Stimulated activated memory B cell treated with anti-CD40 and anti-IgM and Interleukin-4, amounts not matched to agents 10 μg/mL and 1 μg/mL and 100 μg/mL, for 72 hours (primary cell): ENCODE measurements around the gene MTG1.
"Not testable (repeated sequence)": the region's sequence is repeated elsewhere in the genome, so short reads cannot be mapped to it uniquely, and the experiment has no call there.

Source experiments
- ATAC-seq: fragments of 150-1000 bp; cut with Tn5 transposase; 2 replicates; pipeline ENCODE4 v1.10.0; 2021
- H3K27ac Mint-ChIP-seq: one replicate; pipeline ENCODE4 v1.8.0; 2022; ENCODE audit warnings: mild to moderate bottlenecking, mixed read lengths
- H3K27me3 Mint-ChIP-seq: one replicate; pipeline ENCODE4 v1.8.0; 2022; ENCODE audit warnings: mixed read lengths
- H3K36me3 Mint-ChIP-seq: one replicate; pipeline ENCODE4 v1.8.0; 2022; ENCODE audit warnings: mixed read lengths
- H3K4me1 Mint-ChIP-seq: one replicate; pipeline ENCODE4 v1.8.0; 2022; ENCODE audit warnings: mixed read lengths
- H3K4me3 Mint-ChIP-seq: one replicate; pipeline ENCODE4 v1.8.0; 2022; ENCODE audit warnings: mild to moderate bottlenecking, moderate library complexity, mixed read lengths
- H3K9me3 Mint-ChIP-seq: one replicate; pipeline ENCODE4 v1.8.0; 2022; ENCODE audit warnings: mixed read lengths

The MTG1 gene

DNA sequence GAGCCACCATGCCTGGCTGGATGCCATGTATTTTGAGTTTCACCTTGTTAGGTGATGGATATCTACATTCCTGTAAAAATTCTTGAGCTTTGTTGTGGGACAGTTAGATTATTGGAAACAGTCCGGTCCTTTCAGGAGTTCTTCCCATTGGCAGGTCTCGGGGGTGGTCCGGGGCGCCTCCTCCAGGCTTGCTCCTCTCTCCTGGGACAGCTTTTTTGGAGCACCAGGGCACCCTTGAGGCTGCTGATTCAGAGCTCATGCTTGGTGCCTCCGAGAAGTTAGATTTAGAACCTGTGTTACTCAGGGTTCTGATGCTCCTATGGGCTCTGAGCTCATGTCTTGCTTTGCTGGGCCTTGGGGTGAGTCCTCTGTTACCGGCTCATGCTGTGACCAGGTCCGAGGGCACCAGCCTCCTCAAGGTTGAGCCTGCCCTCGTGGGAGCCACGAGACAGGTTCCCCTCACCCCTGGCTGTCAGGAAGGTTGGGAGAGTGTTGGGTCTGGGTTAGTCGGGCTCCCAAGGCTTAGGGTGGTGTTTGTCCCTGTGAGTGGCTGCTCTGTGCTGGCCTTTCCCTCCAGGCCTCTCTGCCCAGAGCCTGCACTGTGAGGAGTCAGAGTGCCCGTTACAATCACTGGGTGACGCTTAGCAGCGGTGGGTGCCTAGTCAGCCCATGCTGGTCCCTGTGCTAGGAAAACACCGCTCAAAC lies 24.5 kb downstream of the MTG1 start:
- Mint-ChIP-seq H3K27ac (no peak overlapping the region), H3K4me1 (peaks cover 20% of the 10 kb centered on the region), H3K27me3 (no peaks in the 10 kb centered on the region), H3K4me3 (no peak overlapping the region), H3K36me3 (peaks cover 47% of the 10 kb centered on the region), H3K9me3 (no peaks in the 10 kb centered on the region)
- no peak for ATAC-seq

DNA sequence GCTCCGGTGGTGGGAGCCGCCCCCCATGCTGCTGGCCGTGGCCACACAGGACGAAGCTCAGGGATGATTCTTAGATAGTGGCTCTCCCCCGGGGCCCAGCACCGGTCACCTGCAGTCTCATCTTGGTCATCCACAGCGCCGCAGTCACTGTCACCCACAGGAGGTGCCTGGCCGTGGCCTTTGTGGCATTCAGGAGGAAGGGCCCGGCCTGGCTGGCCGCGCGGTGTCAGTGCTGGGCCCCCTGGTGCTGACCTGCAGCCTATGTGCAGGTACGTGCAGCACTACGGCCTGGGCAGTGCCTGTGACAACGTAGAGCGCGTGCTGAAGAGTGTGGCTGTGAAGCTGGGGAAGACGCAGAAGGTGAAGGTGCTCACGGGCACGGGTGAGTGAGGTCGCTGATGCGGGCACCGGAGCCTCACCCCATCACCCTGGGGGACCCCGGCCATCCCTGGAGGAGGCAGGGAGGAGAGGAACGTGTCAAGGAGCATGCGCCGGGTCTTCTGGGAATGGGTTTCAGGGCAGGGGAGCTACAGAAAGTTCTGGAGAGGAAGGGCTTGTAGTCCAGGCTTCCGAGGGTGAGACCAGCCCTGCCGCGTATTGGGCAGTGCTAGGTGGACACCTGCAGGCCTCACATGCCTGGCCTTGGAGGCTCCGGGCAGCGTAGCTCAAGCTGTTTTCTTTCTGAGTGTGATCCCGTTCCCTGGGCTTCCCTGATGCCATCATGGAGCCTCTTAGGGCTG lies 25.4 kb downstream of the MTG1 start:
- Mint-ChIP-seq H3K27ac (no peak overlapping the region), H3K36me3 (peaks cover 41% of the 10 kb centered on the region), H3K27me3 (no peaks in the 10 kb centered on the region), H3K4me1 (peaks cover 24% of the 10 kb centered on the region), H3K4me3 (no peak overlapping the region), H3K9me3 (no peaks in the 10 kb centered on the region)
- no peak for ATAC-seq

DNA sequence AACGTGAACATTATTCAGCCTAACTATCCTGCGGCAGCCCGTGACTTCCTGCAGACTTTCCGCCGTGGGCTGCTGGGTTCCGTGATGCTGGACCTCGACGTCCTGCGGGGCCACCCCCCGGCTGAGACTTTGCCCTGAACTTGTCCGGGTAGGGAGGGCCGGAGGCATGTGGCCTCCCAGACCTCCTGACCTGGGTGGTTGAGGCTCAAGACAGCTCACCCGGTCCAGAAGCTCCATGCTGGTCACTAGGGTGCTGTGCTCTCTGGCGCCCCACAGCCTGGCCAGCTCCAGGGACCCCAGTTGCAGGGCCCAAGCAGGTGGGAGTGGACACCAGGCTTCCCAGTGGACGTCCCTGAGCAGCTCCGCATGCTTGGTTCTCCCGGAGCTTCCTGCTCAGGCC lies 26.1 kb downstream of the MTG1 start:
- ATAC-seq = no peak
- Mint-ChIP-seq H3K9me3 (no peaks in the 10 kb centered on the region), H3K36me3 (peaks cover 35% of the 10 kb centered on the region), H3K27ac (no peak overlapping the region), H3K27me3 (no peaks in the 10 kb centered on the region), H3K4me1 (peaks cover 24% of the 10 kb centered on the region), H3K4me3 (no peak overlapping the region)

DNA sequence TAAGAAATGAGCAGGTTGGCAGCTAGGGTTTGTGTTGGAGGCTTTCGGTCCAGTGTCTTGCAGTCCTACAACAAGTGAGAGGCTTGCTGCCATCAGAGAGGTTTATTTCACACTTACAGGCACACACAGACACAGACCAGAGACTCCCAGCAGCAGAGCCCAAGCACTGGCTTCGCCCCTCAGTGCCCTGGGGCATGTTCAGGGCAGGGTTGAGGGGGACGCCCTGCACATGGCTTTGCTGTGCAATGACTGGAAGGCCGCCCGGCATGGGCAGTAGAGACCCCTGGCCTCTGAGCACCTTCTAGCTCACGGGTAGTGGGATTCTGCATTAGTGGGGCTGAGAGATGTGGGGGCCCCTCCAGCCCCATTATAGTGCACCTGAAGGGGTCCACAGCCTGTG lies 26.6 kb downstream of the MTG1 start:
- peaks cover 29% of the 10 kb centered on the region for H3K36me3 Mint-ChIP-seq
- H3K9me3 Mint-ChIP-seq = no peaks in the 10 kb centered on the region
- H3K27me3 Mint-ChIP-seq = no peaks in the 10 kb centered on the region
- no peak for ATAC-seq
- H3K4me3 Mint-ChIP-seq = no peak overlapping the region
- peaks cover 24% of the 10 kb centered on the region for H3K4me1 Mint-ChIP-seq
- H3K27ac Mint-ChIP-seq = no peak overlapping the region

DNA sequence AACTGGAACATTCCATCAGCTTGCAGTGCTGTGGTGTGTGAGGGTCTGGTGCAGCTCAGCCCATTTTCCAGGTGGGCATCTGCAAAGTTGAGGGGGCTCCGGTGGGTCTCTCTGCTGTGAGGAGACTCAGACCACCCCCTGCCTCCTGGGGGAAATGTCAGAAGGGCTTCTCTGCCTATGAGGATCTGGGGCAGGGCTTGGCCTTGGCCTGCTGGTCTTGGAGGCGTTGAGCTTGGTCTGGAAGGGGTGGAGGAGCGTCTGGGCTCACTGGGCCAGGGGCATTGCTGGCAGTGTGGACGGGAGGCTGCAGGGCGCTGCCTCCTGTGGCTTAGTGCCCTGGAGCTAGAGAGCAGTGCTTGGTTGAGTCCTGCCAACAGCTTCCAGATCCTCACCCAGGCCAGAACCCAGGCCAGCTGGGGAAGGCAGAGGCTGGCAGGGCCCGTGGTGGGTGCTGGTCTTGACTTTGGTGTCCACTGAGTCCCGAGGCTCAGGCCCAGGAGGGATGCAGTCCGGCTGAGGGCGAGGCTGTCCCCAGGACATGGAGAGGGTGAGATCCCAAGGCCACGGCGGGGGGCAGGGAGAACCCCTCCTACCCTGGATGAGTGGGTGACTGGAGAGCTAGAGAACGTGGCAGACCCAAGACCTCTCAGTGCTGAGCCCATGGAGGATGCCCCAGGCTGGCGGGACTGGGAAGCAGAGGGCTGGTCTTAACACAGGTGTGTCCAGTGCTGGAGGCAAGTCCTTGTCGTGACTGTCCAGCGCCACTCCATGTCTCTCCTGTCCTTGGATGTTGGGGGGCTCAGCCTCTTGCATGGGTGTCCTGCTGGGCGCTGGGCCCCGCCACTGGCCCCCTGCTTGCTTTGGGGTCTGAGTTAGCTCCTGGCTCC lies 27.6 kb downstream of the MTG1 start:
- ATAC-seq = no peak
- Mint-ChIP-seq H3K36me3 (peaks cover 22% of the 10 kb centered on the region), H3K27me3 (no peaks in the 10 kb centered on the region), H3K4me1 (peaks cover 24% of the 10 kb centered on the region), H3K27ac (no peak overlapping the region), H3K4me3 (no peak overlapping the region), H3K9me3 (no peaks in the 10 kb centered on the region)

DNA sequence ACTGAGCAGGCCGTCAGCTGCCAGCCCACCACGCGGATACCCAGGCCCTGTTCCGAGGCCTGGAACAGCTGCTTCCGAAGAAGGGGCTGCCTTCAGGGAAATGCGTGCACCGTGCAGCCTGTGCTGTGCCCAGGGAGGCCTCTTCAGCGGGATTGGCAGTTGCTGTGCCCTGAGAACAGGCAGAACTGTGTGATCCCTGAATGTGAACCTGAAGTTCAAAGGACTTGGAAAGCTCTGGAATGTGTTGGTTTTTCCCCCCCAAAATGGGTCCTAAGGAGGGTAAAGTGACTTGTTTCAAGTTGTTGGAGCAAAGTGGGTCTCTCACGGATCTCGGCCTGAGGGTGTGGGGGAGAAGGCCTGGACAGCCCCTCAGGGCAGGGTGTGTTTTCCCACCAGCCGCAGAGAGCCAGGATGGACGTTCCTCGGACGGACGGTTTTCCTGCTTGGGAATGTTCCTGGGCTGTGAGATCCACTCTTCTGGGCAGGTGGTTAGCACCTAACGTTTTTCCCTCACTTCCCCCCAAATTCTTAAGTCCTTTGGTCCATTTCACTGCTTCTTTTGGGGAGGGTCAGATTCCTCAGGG lies 28.4 kb downstream of the MTG1 start:
- Mint-ChIP-seq H3K36me3 (peaks cover 22% of the 10 kb centered on the region), H3K27ac (no peak overlapping the region), H3K4me3 (peak overlapping the region; percentile 59), H3K27me3 (no peaks in the 10 kb centered on the region), H3K4me1 (peaks cover 24% of the 10 kb centered on the region), H3K9me3 (no peaks in the 10 kb centered on the region)
- ATAC-seq = no peak

DNA sequence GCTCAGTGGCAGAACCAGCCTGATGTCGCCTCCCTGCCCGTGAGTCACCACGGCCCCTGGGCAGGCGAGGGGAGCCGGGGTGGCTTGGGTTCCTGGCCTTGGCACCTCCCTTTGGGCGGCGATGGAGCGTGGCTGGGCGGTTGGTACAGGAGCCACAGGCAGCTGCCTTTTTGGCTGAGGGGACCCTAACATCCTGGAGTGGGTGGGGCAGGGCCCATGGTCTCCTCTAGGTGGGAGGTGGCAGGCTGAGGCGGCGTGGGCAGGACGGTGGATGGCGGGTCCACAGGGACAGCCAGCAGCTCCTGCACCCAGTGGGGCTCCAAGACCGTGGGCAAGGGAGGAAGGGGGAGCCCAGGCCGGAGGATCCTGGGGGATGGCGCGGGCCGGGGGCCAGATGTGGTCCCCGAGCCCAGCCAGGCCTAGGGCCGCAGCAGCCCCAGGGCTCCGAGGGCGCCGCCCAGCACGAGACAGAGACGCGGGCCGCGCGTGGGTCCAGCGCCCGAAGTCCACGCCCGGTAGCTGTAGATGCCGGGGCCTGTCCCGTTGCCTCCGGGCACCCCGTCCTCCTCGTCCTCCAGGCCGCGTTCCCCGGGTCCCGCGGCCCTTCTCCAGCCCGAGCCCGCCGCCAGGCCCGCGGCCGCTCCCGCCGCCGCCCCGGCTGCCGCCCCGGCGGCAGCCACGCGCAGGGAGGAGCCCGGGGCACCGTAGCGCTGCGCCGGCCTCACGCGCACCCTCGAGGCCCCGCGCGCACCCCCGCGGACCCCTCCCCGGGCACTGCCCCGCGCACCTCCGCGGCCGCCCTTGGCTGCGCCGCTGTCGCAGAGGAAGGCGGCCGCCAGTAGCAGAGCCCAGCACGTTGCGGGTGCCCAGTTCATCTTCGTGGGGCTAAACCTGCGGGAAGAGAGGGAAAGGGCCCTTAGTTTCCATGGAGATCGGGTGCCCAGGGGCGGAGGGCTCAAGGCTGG lies 29.1 kb downstream of the MTG1 start:
- no peak overlapping the region for H3K27ac Mint-ChIP-seq
- peaks cover 19% of the 10 kb centered on the region for H3K36me3 Mint-ChIP-seq
- H3K4me1 Mint-ChIP-seq = peaks cover 24% of the 10 kb centered on the region
- H3K4me3 Mint-ChIP-seq = peak overlapping the region; percentile 70
- H3K27me3 Mint-ChIP-seq = no peaks in the 10 kb centered on the region
- no peaks in the 10 kb centered on the region for H3K9me3 Mint-ChIP-seq
- ATAC-seq = peak; percentile 49

DNA sequence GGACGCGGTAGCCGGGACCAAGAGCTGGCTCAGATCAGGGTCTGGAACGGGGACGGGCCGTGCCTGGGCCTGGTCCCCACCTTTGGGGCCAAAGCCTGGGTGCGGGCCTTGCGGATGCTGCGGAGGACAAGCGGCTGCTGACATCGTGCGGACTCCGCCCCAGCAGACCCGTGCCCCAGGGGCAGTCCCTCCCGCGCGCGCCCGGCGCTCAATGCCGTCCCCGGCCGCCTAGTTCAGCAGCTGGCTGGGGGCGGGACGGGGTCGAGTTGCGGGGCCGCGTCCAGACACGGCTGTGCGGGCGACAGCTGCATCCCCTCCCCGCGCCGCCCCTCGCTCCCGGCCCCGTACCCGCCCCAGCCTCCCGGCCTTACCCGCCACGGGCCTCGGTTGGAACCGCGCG lies 30.1 kb downstream of the MTG1 start:
- H3K27ac Mint-ChIP-seq = not testable (repeated sequence)
- peak; percentile 44 for ATAC-seq

DNA sequence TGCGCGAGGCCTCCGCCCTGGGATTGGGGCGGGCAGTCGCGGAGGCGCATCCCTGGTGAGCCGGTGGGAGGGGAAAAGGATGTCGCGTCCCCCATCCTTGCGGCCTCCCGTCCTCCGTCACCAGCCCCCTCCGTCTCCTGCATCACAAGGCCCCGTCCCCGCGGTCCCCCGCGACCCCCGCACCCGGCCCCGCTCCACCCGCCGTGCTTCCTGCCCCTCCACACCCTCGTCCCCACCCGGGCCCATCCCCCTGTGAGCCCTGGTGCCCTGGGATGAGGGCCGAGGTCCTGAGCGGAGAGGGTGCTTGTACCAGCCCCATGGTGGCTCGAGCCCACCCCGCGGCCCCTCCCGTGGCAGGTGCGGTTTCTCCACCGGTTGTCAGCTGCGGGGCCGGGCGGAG lies 30.6 kb downstream of the MTG1 start, which contains the start of gene SPRN:
Gene SPRN, minus strand, starts transcription at position 25 of the 400 bp plus-strand sequence. CDS start 944 bp downstream, outside the sequence.
- Mint-ChIP-seq H3K4me3 (peak within 1 kb of the TSS; percentile 70), H3K4me1 (peaks cover 24% of the 10 kb centered on the region)
- H3K36me3 Mint-ChIP-seq, H3K9me3 Mint-ChIP-seq, H3K27me3 Mint-ChIP-seq, H3K27ac Mint-ChIP-seq: not testable (repeated sequence)
- ATAC-seq = peak; percentile 59

More for the DNA sequence above, 30.1 kb downstream of the MTG1 start:
- not testable (repeated sequence) for H3K9me3 Mint-ChIP-seq, H3K27me3 Mint-ChIP-seq, H3K4me3 Mint-ChIP-seq
- H3K4me1 Mint-ChIP-seq = peaks cover 24% of the 10 kb centered on the region
- H3K36me3 Mint-ChIP-seq = peaks cover 11% of the 10 kb centered on the region

DNA sequence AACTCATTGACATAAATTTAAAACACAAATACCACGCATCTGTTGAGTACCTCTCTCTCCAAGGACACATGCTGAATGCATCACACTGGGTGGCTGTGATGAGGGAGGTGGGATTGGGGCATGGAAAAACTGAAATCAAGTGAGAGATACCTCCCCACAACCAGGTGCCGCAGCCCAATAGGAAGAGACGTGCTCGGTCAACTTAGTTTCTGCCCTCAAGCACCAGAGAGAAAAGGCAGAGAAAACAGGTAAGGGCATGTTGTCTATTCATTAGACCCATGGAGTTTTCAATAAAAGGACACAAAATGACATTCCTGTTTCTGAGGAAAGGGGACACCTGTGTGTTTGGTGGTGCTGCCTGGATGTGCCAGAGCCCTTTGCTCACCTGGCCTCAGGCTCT lies 35.6 kb downstream of the MTG1 start:
- not testable (repeated sequence) for H3K9me3 Mint-ChIP-seq, H3K4me1 Mint-ChIP-seq, ATAC-seq, H3K4me3 Mint-ChIP-seq, H3K27ac Mint-ChIP-seq, H3K27me3 Mint-ChIP-seq, H3K36me3 Mint-ChIP-seq

DNA sequence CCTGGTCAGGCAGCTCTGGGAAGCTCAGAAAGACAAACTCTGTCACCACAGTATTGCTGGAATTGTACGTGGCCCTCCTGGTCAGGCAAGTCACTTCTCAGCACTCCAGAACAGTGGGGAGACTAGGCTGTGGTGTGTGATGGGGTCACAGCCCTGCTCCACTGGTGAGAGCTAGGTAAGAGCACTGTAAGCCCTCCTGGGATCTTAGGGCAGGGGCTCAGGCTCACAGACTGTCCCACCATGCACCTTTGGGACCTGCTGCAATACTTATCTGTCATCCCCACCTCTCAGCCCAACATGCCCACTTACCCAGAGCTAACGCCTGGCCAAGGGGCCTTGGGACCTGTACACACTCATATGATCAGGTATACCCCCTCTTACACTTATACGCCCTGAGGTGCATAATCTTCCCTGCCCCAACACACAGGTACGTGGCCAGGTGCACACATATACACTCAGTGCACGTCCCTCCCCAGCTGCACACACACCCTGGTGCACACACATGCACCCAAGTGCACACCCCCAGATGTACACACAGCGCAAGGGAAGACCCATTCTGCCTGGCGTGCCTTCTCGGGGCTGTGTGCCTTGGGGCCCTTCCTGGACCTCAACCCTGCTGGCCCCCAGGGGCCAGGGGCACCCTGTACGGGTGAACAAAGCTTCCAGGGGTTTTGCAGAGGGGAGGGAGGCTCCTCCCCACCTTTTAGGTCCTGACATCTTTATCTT lies 38.1 kb downstream of the MTG1 start:
- ATAC-seq = peak; percentile 54
- not testable (repeated sequence) for H3K27me3 Mint-ChIP-seq, H3K9me3 Mint-ChIP-seq, H3K27ac Mint-ChIP-seq, H3K36me3 Mint-ChIP-seq, H3K4me3 Mint-ChIP-seq, H3K4me1 Mint-ChIP-seq

DNA sequence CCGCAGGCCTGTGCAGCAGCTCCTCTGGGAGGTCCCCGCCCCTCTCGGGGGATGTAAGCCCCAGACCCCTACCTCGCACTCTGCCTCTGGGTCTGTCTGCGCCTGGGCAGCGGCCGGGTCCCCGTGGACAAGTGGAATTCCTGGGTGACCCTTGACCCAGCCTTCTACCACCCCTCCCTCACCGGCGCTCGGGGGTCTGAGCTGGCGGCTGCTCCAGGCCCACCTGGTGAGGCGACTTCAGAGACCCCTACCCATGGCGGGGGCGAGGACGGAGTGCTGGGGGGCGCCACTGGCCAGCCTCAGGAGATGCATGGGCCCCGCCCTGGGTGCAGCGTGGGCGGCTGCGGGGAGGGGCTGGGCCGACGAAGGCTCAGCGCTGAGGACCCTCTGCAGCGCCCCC lies 38.8 kb downstream of the MTG1 start:
- H3K4me3 Mint-ChIP-seq, ATAC-seq, H3K27me3 Mint-ChIP-seq: not testable (repeated sequence)

DNA sequence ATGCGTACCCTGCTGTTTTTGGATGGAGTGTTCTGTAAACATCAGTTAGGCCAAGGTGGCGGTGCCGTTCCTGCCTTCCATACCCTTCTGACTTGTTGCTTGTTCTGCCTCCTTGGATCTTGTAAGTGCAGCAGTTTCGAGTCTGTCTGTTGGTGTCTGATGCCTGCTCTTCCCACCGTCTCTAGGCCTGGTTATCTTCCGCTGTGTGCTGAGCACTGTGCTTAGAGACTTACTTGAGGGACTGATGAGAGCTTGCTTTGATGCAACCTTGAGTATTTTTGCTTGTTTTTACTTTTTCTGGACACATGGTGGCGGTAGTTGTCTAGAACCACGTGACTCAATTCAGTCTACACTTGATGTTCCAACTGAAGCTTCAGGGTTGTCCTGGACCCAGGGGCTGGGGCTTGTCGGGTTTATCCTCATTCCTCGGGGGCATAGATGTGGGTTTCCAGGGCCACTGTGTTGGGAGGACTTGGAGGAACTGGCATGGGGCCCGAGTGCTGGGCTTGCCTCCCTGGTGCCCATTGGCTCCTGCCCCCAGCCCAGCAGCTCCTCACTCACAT lies 44.8 kb downstream of the MTG1 start:
- Mint-ChIP-seq H3K4me3 (no peak overlapping the region), H3K4me1 (peaks cover 21% of the 10 kb centered on the region)
- ATAC-seq = no peak

More for the DNA sequence above, 38.8 kb downstream of the MTG1 start:
- not testable (repeated sequence) for H3K4me1 Mint-ChIP-seq, H3K27ac Mint-ChIP-seq, H3K9me3 Mint-ChIP-seq, H3K36me3 Mint-ChIP-seq

More for the DNA sequence above, 44.8 kb downstream of the MTG1 start:
- peaks cover 7% of the 10 kb centered on the region for H3K27me3 Mint-ChIP-seq
- no peaks in the 10 kb centered on the region for H3K36me3 Mint-ChIP-seq
- H3K9me3 Mint-ChIP-seq = peaks cover 6% of the 10 kb centered on the region
- no peak overlapping the region for H3K27ac Mint-ChIP-seq
